HepG2 (cell line): ENCODE measurements around the gene TLNRD1. TPM values are rescaled to one million over a fixed set of nuclear protein-coding genes. Genes with fewer than 3 reads are reported as not detected.

Source experiments
- ATAC-seq: fragments of 200-7000 bp; cut with Tn5 transposase; 3 replicates; pipeline ENCODE4 v1.9.1; 2020; ENCODE audit warnings: mild to moderate bottlenecking, moderate library complexity
- BruUV-seq: library from RNA; stranded (reverse); fragments of 400-500 nt; replicated peaks from 2 replicates; lab custom pipeline; 2021; lab: Mats Ljungman, UMichigan
- CTCF ChIA-PET: fragments of 300-600 bp; formaldehyde crosslinking; extraction: SDS; loops from one replicate; lab custom pipeline; 2021; ENCODE audit warnings: low total read pairs, inconsistent platforms, low intra/inter-chr PET ratio; lab: Yijun Ruan, JAX
- POLR2A ChIA-PET: fragments of 350-600 bp; sonication (Branson Sonifier 250); formaldehyde crosslinking; loops from one replicate; lab custom pipeline; 2020; ENCODE audit warnings: antibody characterized with exemption, inconsistent platforms; lab: Yijun Ruan, JAX
- DNase-seq: peaks from one replicate; pipeline ENCODE4 v3.0.0-alpha.2; 2015; ENCODE audit warnings: low spot score
- FAIRE-seq: peaks from 3 replicates; lab custom pipeline; 2011; peaks lifted over from hg19 to GRCh38; lab: Jason Lieb, UNC
- H2AFZ ChIP-seq: one replicate; pipeline ENCODE4 v1.6.1; 2011; ENCODE audit warnings: low read length, inconsistent platforms
- H3K27ac ChIP-seq: fragments of 300-600 bp; 3 replicates; pipeline ENCODE4 v1.8.0; 2011; ENCODE audit warnings: mixed run types, mild to moderate bottlenecking, mixed read lengths, low read length, inconsistent platforms; ENCODE audit not compliant: insufficient read depth; ENCODE audit errors: extremely low read length
- H3K27me3 ChIP-seq, 2 experiments: fragments of 200-600 bp in 1 of 2; 2 replicates in 1 of 2; 3 replicates in 1 of 2; pipeline versions ENCODE4 v1.6.0 to v1.8.0; 2011; ENCODE audit warnings: low read length in 2 of 2, mild to moderate bottlenecking in 2 of 2, moderate library complexity in 2 of 2, inconsistent platforms in 1 of 2; ENCODE audit not compliant: insufficient read depth in 2 of 2, control insufficient read depth in 1 of 2
- H3K36me3 ChIP-seq, 2 experiments: fragments of 200-600 bp in 1 of 2; replicated peaks in 1 of 2; 2 replicates in 1 of 2; 3 replicates in 1 of 2; pipeline versions ENCODE4 v1.5.1 to v1.8.0; 2011; ENCODE audit warnings: low read length in 2 of 2, inconsistent platforms in 1 of 2; ENCODE audit not compliant: insufficient read depth in 2 of 2, control insufficient read depth in 1 of 2
- H3K4me1 ChIP-seq: 2 replicates; pipeline ENCODE4 v1.5.1; 2012; ENCODE audit warnings: low read length, inconsistent platforms; ENCODE audit not compliant: insufficient read depth
- H3K4me2 ChIP-seq: 2 replicates; pipeline ENCODE4 v1.6.0; 2011; ENCODE audit warnings: low read depth, low read length, inconsistent platforms
- H3K4me3 ChIP-seq, 3 experiments: fragments of 200-600 bp in 1 of 3; sonication (generic), shearing (Covaris generic) in 1 of 3; replicated peaks in 1 of 3; 2 replicates each; pipeline ENCODE4 v1.5.1; 2011 to 2016; ENCODE audit warnings: low read length in 3 of 3, inconsistent platforms in 2 of 3, low read depth in 2 of 3, mild to moderate bottlenecking in 2 of 3, control low read depth in 1 of 3, mixed read lengths in 1 of 3; ENCODE audit not compliant: insufficient read depth in 1 of 3
- H3K79me2 ChIP-seq: one replicate; pipeline ENCODE4 v1.6.1; 2011; ENCODE audit warnings: low read length, inconsistent platforms; ENCODE audit not compliant: insufficient read depth
- H3K9ac ChIP-seq: 2 replicates; pipeline ENCODE4 v1.6.0; 2011; ENCODE audit warnings: mild to moderate bottlenecking, low read depth, low read length, inconsistent platforms; ENCODE audit not compliant: insufficient read depth
- H3K9me3 ChIP-seq: 2 replicates; pipeline ENCODE4 v1.5.1; 2012; ENCODE audit warnings: mild to moderate bottlenecking, low read length
- H4K20me1 ChIP-seq: 2 replicates; pipeline ENCODE4 v1.6.0; 2011; ENCODE audit warnings: inconsistent platforms, mild to moderate bottlenecking, low read length, moderate library complexity; ENCODE audit not compliant: insufficient read depth
- PLSCR1 ChIP-seq: sonication (generic); formaldehyde crosslinking; IDR thresholded peaks from 2 replicates; pipeline ENCODE4 v1.5.0; 2020; ENCODE audit warnings: missing genetic modification reagents, mild to moderate bottlenecking, borderline replicate concordance
- SSRP1 ChIP-seq: IDR thresholded peaks from 2 replicates; pipeline ENCODE4 v1.6.1; 2016; ENCODE audit warnings: control low read depth
- TFAP4 ChIP-seq: sonication (generic); IDR thresholded peaks from 2 replicates; pipeline ENCODE4 v1.6.1; 2016; ENCODE audit warnings: low read depth, borderline replicate concordance
- TOE1 ChIP-seq: sonication (generic); formaldehyde crosslinking; IDR thresholded peaks from 2 replicates; pipeline ENCODE4 v1.4.0; 2020; ENCODE audit warnings: mild to moderate bottlenecking, missing genetic modification reagents
- ZNF512 ChIP-seq: sonication (generic); formaldehyde crosslinking; IDR thresholded peaks from 2 replicates; pipeline ENCODE4 v1.4.0; 2020; ENCODE audit warnings: mild to moderate bottlenecking, missing genetic modification reagents
- WGBS: methylation state at CpG from one replicate; pipeline ENCODE4 v1.1.6; 2017; ENCODE audit warnings: low lambda C conversion rate; 5-methylcytosine and 5-hydroxymethylcytosine counted together
- in situ Hi-C: cut with HindIII; loops from 2 replicates; pipeline ENCODE4 v1.10.0; 2017; ENCODE audit warnings: low pct_unique_long_range_greater_than_20kb; ENCODE audit not compliant: extremely low pct_ligation_motif_present
- intact Hi-C: fragments of 100-400 bp; cut with micrococcal nuclease; formaldehyde crosslinking; loops from one replicate; pipeline ENCODE4 v1.10.0; 2022; ENCODE audit not compliant: unreplicated experiment
- polyA plus RNA-seq, 8 experiments: library from polyadenylated mRNA; depleted of rRNA in 3 of 8; stranded (reverse) in 7 of 8; unstranded in 1 of 8; fragments of >200 nt; fragmentation: Illumina TruSeq in 4 of 8; extraction: Trizol in 4 of 8; gene quantifications; 2 replicates each; pipeline versions ENCODE4 v1.2.1 to v1.2.3, GENCODE V29; 2011 to 2016; ENCODE audit warnings: low read depth in 4 of 8, missing spikeins in 1 of 8, mixed read lengths in 1 of 8; ENCODE audit not compliant: insufficient read depth in 1 of 8
- total RNA-seq, 5 experiments: library from RNA; depleted of rRNA; stranded (reverse); fragments of >200 nt; fragmentation: Illumina TruSeq; extraction: Trizol; gene quantifications; 2 replicates each; pipeline ENCODE4 v1.2.3, GENCODE V29; 2016; ENCODE audit warnings: low read depth in 1 of 5

TLNRD1 gene
- total and polyA plus RNA-seq, 2 of the 13 experiments (the other 11 are each of a cell fraction or from before 2014, with no cell fraction given) = 3.4 to 5.3 TPM

DNA sequence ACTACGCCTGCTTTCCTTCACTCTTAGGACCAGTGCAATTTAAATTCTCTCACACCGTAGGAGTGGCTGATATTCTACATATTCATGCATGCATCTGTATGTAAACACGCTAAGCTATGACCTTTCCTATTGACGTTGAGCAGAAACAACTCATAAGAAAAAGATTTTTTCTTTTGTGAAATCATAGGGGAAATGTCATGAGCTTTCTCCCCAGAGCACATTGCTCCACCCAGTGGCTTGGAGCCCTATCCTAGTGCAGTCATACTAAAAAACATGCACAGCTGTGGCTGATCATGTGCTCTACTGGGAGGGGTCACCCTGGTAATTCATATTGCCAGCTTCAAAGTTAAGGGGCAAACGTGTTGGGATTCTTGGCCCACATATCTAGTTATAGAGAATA lies 9.3 kb upstream of the TLNRD1 start:
- H2AFZ ChIP-seq = no peak overlapping the region
- WGBS = 60% methylated on average over 5 of the region's 5 CpGs
- DNase-seq = no peak
- no peaks in the 10 kb centered on the region; a peak in 1 of 5 replicates for H3K27me3 ChIP-seq
- H3K79me2 ChIP-seq = peaks cover 29% of the 10 kb centered on the region
- intact Hi-C loops (no loop called here), in situ Hi-C loops (no loop called here)
- CTCF ChIA-PET = no interaction called here
- H3K4me1 ChIP-seq = peaks cover 36% of the 10 kb centered on the region
- H4K20me1 ChIP-seq = peaks cover 2% of the 10 kb centered on the region; the same call in 1 of the 2 replicates
- H3K9ac ChIP-seq = no peak overlapping the region
- TF ChIP-seq TOE1 (CRISPR knock-in tag) = no peak
- TF ChIP-seq SSRP1 = no peak
- TF ChIP-seq PLSCR1 (CRISPR knock-in tag) = no peak
- TF ChIP-seq TFAP4 = peak; percentile 52; the same call in 1 of the 2 replicates
- TF ChIP-seq ZNF512 = no peak
- POLR2A ChIA-PET = interaction anchor here (1.5 to 2.3 kb wide), 2 partner anchors 10 to 152 kb away, joined by 3 to 10 read pairs; partner anchors contain the start of gene TLNRD1
- ATAC-seq = no peak
- no peak for FAIRE-seq
- no peak overlapping the region for H3K4me3 ChIP-seq
- BruUV-seq = no TSS peak
- no peaks in the 10 kb centered on the region for H3K9me3 ChIP-seq
- H3K27ac ChIP-seq = no peak overlapping the region
- no peaks in the 10 kb centered on the region for H3K36me3 ChIP-seq
- H3K4me2 ChIP-seq = no peak overlapping the region
